GM11168 (cell line): Measurements from ENCODE around the gene ADCY10.

Experiments used
- in situ Hi-C: fragments of 300-500 bp; cut with MboI; formaldehyde crosslinking; loops from one replicate; pipeline ENCODE4 v1.12.0; 2022; ENCODE audit warnings: low sequenced_read_pairs; ENCODE audit not compliant: unreplicated experiment

Gene ADCY10, protein sequence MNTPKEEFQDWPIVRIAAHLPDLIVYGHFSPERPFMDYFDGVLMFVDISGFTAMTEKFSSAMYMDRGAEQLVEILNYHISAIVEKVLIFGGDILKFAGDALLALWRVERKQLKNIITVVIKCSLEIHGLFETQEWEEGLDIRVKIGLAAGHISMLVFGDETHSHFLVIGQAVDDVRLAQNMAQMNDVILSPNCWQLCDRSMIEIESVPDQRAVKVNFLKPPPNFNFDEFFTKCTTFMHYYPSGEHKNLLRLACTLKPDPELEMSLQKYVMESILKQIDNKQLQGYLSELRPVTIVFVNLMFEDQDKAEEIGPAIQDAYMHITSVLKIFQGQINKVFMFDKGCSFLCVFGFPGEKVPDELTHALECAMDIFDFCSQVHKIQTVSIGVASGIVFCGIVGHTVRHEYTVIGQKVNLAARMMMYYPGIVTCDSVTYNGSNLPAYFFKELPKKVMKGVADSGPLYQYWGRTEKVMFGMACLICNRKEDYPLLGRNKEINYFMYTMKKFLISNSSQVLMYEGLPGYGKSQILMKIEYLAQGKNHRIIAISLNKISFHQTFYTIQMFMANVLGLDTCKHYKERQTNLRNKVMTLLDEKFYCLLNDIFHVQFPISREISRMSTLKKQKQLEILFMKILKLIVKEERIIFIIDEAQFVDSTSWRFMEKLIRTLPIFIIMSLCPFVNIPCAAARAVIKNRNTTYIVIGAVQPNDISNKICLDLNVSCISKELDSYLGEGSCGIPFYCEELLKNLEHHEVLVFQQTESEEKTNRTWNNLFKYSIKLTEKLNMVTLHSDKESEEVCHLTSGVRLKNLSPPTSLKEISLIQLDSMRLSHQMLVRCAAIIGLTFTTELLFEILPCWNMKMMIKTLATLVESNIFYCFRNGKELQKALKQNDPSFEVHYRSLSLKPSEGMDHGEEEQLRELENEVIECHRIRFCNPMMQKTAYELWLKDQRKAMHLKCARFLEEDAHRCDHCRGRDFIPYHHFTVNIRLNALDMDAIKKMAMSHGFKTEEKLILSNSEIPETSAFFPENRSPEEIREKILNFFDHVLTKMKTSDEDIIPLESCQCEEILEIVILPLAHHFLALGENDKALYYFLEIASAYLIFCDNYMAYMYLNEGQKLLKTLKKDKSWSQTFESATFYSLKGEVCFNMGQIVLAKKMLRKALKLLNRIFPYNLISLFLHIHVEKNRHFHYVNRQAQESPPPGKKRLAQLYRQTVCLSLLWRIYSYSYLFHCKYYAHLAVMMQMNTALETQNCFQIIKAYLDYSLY (N-terminal part only)

GRCh38 chr1:167913895-167914496 is at the start of gene ADCY10:
ADCY10 (minus strand) TSS chr1:167914134; CDS start chr1:167905140, 8,994 bp downstream.
- in situ Hi-C loops: no loop called here

- in situ Hi-C loops: no loop called here
These were observed 43.8 kb upstream of the ADCY10 start for GRCh38 chr1:167957710-167958109.

GRCh38 chr1:167955915-167956314 is 42.0 kb upstream of the ADCY10 start:
- in situ Hi-C loops: no loop called here

- in situ Hi-C loops: no loop called here
These were observed 36.6 kb upstream of the ADCY10 start for GRCh38 chr1:167950569-167950968.

DNA sequence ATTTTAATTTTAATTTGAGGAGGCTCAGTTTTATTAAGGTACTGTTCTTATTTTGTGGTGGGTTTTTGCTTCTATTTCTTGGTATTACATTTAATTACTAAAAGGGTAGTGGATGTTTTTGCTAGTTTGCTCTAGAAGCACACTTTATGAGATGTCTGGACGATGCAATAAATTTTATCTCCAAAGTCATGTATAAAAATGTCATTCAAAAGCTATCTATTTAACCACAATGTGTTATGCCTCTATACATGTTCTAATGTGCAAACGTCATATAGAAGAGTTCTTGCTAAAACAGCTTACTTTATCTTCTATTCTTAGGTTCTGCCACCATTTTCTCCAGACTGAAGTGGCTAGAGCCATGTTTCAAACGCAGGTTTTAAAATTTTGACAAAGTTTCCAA is 35.9 kb upstream of the ADCY10 start:
- in situ Hi-C loops: no loop called here

DNA sequence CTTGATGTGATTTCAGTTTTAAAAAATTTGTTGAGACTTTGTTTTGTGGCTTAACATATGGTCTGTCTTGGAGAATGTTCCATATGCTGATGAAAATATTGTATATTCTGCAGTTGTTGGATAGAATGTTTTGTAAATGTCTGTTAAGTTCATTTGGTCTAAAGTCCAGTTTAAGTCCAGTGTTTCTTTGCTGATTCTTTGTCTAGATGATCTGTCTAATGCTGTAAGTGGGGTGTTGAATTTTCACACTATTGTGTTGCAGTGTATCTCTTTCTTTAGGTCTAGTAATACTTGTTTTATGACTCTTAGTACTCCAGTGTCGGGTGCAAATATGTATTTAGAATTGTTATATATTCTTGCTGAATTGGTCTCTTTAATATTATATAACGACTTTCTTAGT is 33.8 kb upstream of the ADCY10 start:
- in situ Hi-C loops: no loop called here

- in situ Hi-C loops: no loop called here
These were observed 29.6 kb upstream of the ADCY10 start for GRCh38 chr1:167943541-167943940.

- in situ Hi-C loops: no loop called here
These were observed 26.3 kb upstream of the ADCY10 start for GRCh38 chr1:167940264-167940663.

- in situ Hi-C loops: no loop called here
These were observed 24.2 kb upstream of the ADCY10 start for GRCh38 chr1:167938080-167938636.

DNA sequence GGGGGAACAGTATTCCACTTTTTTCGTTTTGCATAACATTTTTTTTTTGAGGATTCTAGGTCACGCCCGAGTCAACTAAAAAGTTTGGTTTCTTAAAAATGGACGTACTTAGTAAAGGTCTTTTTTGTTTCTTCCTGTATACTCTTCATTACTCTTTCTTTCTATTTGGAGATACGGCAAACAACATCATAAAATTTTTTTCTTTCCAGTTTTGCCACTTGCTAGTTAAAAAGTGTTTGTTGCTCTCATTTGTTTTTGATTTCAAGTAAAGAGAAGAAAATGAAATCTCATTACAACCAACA is 23.7 kb upstream of the ADCY10 start:
- in situ Hi-C loops: no loop called here

DNA sequence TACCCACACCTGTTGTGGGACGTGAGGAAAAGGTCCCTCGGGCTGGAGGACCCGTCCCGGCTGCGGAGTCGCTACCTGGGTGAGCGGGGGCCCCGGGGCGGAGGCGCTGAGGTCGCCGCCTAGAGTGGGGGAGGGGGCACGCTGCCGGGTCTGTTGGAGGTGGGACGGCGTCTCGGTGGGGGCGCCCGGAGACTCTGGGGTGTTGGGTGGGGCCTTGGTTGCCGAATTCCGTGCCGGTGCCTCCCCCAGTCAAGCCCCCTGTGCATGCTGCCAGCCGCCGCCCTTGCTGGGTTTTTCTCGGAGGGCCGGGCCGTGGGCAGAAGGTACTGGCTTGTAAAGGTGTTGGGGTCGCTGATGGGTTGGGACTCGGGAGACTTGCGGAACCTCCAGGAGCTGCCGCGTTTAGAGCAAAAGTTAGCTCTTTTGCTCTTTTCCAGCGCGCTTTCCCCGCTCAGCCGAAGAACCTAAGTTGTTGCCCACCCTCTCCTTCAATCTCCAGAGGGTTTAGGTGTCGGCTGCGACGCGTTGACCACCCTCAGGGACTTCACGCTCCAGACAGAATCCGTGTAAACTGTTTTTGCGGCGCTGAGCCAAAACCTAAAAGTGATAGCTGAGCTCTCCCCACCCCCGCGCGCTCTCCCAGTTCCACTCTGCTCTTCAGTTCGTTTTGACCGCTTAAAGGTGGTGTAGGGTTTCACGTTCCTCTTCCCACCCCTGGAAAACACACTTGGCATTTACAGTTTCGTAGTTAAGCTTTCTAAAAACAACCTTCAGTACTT is 23.2 kb upstream of the ADCY10 start, which contains the start of gene MPC2:
MPC2 (minus strand) TSS at position 143 of the 779 bp plus-strand sequence. CDS start 1,231 bp downstream, outside the sequence.
- in situ Hi-C loops: no loop called here

DNA sequence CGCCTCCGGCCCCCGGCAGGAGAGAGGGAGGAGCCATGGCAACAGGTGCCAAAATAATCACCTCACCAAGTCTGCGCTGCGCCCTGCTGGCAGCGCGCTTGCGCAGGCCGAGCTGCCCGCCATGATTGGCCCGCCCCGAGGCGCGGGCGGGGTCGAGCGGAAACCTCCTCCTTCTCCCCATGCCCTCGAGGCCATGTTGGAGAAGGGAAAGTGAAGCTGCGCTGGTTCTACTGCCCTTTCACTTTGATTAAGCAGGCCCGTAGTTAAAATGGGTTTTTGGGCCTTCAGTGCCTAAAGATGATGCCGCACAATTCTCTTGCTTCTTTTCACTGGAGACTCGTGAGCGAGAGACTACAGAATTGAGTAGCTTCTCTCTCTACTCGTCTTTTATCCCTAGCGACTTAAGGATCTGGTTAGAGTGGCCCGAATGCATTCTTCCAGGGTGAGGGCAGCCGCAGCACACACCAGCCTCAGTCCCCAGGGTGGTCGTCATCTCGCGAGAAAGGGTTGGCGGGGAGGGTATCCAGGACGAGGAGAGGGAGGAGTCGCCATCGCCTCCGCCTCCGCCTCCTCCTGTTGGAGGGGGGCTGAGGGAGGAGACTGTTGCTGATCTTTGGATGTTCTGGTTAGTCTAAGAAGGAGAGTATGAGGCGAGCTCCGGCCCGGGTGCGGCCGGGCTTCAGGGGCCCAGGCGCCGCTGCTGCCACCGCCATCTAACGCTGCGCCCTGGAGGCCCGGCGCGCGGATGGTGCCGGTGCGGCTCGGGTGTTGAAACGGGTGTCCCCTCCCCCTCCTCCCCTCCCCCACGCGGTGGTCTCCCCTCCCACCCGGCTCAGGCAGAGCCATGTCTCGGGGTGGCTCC is 22.4 kb upstream of the ADCY10 start, which contains the start of gene DCAF6:
DCAF6 (plus strand) TSS at position 616 of the 862 bp plus-strand sequence; CDS start at position 845, 229 bp downstream.
- in situ Hi-C loops: no loop called here

DNA sequence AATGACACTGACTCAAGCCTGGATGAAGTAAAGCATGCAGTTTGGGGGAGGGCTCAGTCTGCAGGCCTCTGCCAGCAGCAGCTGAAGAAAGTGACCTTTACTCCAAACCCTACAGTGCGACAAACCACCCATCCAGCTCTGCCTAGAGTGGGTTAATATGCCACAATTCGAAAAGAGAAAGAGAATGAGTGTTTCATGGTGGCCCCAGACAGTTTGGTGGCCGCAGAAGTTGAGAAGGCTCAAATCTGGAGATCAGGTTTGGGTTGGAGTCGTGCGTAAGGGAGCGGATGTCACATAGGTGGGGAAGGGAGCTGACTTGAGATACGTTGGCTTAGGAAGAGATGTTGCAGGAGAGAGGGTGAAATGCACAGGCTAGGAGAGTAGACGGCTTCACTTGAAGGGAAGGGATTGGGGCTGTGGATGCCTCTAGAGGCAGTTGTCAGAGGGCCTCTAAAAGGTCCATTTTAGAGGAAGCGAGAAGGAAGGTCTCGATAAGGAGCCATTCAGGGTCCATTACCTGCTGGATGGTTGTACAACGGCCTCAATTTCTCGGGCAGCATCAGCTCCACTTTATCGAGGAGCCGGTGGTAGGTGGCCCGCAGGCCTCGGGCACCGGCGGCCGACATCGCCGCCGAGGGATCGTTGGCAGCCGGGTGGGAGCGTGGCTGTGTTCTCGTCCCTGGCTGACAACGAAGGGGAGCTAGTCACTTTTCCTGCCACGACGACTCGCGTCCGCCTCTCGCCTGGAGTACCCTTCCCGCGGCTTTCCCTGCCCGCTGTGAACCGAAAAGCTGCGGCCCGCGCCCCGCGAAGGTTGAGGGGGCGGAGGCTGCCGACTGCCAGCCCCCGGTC is 21.5 kb upstream of the ADCY10 start:
- in situ Hi-C loops: no loop called here

DNA sequence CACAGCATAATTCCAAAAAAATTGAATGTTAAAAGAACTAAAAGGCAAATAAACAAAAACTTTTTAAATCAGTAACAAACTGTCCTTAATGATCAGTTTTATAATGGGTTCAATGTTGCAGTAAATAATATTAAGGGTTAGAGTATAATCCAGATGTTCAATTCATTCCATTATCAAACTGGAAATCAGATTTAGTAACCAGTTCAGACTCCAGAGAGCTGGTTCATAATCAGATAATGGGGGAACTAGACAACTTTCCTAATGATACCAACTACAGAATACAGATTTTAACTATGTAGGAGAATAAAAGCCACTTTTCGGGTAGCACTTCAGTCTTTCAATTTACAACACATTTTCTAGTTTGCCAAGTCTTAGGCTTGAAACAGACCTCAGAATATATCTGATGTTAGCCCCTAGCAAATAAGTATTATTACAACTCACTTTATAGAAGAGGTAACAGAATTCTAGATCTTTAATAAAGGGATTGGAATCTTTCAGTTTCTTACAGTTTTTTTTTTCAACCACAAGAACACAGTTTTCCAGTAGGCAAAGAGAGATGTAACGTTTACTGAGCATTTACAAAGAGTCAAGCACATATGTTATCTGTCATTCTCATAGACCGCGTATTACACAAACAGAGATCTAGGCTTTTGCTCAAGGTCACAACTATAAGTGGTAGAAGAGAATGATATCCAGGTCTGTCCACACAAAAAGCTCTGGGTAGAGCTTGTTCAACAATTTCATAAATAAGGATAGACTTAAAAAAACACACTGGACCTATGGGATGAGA is 20.7 kb upstream of the ADCY10 start:
- in situ Hi-C loops: no loop called here

GRCh38 chr1:167933788-167934187 is 19.9 kb upstream of the ADCY10 start:
- in situ Hi-C loops: no loop called here

DNA sequence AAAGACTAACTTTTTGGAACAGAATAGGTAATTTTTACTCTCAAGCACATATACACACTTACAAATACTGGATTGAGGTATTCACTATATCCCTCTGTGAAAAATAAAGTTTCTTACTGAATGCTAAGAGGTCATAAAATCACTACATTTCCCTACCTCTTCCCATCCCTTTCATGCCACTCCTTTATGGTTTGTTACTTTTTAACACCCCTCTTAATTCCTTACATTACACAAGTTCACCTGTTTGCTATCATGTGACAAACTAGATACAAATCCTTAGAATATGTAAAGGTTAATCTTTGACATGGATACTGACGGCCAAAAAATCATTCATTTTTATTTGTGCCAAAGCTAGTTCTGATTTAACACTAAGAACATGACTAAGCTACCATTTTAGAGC is 15.8 kb upstream of the ADCY10 start:
- in situ Hi-C loops: no loop called here
